ENCODE measurements around the gene ERCC6. TPM values are rescaled to one million over a fixed set of nuclear protein-coding genes. Genes with fewer than 3 reads are reported as not detected.

The ERCC6 gene
- total and polyA plus RNA-seq, 2 experiments from 2014 or later = 50.8 to 69.2 TPM

DNA sequence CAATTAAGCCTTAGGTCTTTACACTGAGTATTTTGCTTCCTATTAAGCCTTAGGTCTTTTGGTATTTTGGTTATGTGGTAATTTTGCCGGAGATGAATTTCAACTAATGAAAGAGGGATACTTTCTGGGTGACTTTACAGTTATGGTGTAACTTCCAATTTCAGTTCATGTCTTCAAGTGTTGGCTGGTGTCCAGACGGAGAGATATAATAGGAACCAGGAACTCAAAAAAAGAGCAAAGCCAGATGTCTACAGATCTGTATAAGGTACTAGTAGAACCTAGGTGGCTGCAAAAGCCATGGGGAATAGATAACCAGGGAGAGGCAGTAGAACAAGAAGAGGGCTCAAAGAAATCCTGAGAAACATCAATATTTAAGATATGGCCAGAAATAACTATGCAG, 12.3 kb downstream of the ERCC6 start:
- Histone ChIP-seq H3K4me1 (ENCODE audit: insufficient read depth) (peaks cover 40% of the 10 kb centered on the region), H3K36me3 (ENCODE audit: low read depth) (peaks cover 93% of the 10 kb centered on the region), H3K79me2 (ENCODE audit: insufficient read depth) (peaks cover 99% of the 10 kb centered on the region), H3F3A (ENCODE audit: insufficient read depth) (peaks cover 31% of the 10 kb centered on the region), H3K9me3 (ENCODE audit: low read depth) (no peaks in the 10 kb centered on the region), H3K9ac (no peak overlapping the region), H3K27ac (peak overlapping the region; percentile 64), H3K9me2 (ENCODE audit: insufficient read depth) (no peaks in the 10 kb centered on the region), H3K27me3 (replicated peaks; ENCODE audit: insufficient read depth) (no peaks in the 10 kb centered on the region), H2AFZ (no peak overlapping the region), H4K20me1 (ENCODE audit: insufficient read depth) (0 out of 2 replicates have a peak, but pooled peaks cover 3% of the 10 kb centered on the region), H3K4me3 (no peak overlapping the region), H3K4me2 (ENCODE audit: unreplicated experiment) (peak overlapping the region; percentile 21)
- WGBS, 2 experiments (ENCODE audit: low coverage in 1 of 2, low lambda C conversion rate in 2 of 2, missing lambda C conversion rate in 2 of 2) = 6 to 11% methylated on average over 2 of the region's 2 CpGs
- no peak for TF ChIP-seq EZH2phosphoT487 (IDR thresholded peaks at IDR 0.05; ENCODE audit: insufficient read depth, low read depth)
- TF ChIP-seq EZH2 (IDR thresholded peaks at IDR 0.05; ENCODE audit: insufficient read depth, poor library complexity, severe bottlenecking) = no peak
- in situ Hi-C loops (cut with MboI) = no loop called here
- peak; percentile 87 for DNase-seq

GRCh38 chr10:49524496-49524895, 14.4 kb downstream of the ERCC6 start:
- Histone ChIP-seq H3K9ac (no peak overlapping the region), H3K4me2 (ENCODE audit: unreplicated experiment) (no peak overlapping the region), H3K4me1 (ENCODE audit: insufficient read depth) (peaks cover 36% of the 10 kb centered on the region), H4K20me1 (ENCODE audit: insufficient read depth) (0 out of 2 replicates have a peak, but pooled peaks cover 3% of the 10 kb centered on the region), H2AFZ (no peak overlapping the region), H3K9me2 (ENCODE audit: insufficient read depth) (no peaks in the 10 kb centered on the region), H3K36me3 (ENCODE audit: low read depth) (peaks cover 91% of the 10 kb centered on the region), H3K9me3 (ENCODE audit: low read depth) (no peaks in the 10 kb centered on the region), H3K79me2 (ENCODE audit: insufficient read depth) (peaks cover 99% of the 10 kb centered on the region), H3K27ac (no peak overlapping the region), H3K27me3 (replicated peaks; ENCODE audit: insufficient read depth) (no peaks in the 10 kb centered on the region), H3K4me3 (no peak overlapping the region), H3F3A (ENCODE audit: insufficient read depth) (peaks cover 31% of the 10 kb centered on the region)
- 96 to 99% methylated on average over 7 of the region's 7 CpGs for WGBS, 2 experiments (ENCODE audit: low coverage in 1 of 2, low lambda C conversion rate in 2 of 2, missing lambda C conversion rate in 2 of 2)
- DNase-seq = no peak
- no peak for TF ChIP-seq EZH2phosphoT487 (IDR thresholded peaks at IDR 0.05; ENCODE audit: insufficient read depth, low read depth)
- TF ChIP-seq EZH2 (IDR thresholded peaks at IDR 0.05; ENCODE audit: insufficient read depth, poor library complexity, severe bottlenecking) = no peak
- in situ Hi-C loops (cut with MboI) = no loop called here

GRCh38 chr10:49523301-49523700, 15.6 kb downstream of the ERCC6 start:
- in situ Hi-C loops (cut with MboI) = no loop called here
- peaks cover 36% of the 10 kb centered on the region for H3F3A ChIP-seq (ENCODE audit: insufficient read depth)
- no peak overlapping the region for H3K4me3 ChIP-seq
- H3K27me3 ChIP-seq (replicated peaks; ENCODE audit: insufficient read depth) = no peaks in the 10 kb centered on the region
- H4K20me1 ChIP-seq (ENCODE audit: insufficient read depth) = peaks cover 10% of the 10 kb centered on the region; the same call in 1 of the 2 replicates
- H2AFZ ChIP-seq = no peak overlapping the region
- WGBS, 2 experiments (ENCODE audit: low coverage in 1 of 2, low lambda C conversion rate in 2 of 2, missing lambda C conversion rate in 2 of 2) = 15 to 25% methylated on average over 1 of the region's 1 CpG
- no peak overlapping the region for H3K9ac ChIP-seq
- H3K79me2 ChIP-seq (ENCODE audit: insufficient read depth) = peaks cover 99% of the 10 kb centered on the region
- peaks cover 46% of the 10 kb centered on the region for H3K4me1 ChIP-seq (ENCODE audit: insufficient read depth)
- no peak overlapping the region for H3K27ac ChIP-seq
- no peak for DNase-seq
- no peak for TF ChIP-seq EZH2phosphoT487 (IDR thresholded peaks at IDR 0.05; ENCODE audit: insufficient read depth, low read depth)
- no peak for TF ChIP-seq EZH2 (IDR thresholded peaks at IDR 0.05; ENCODE audit: insufficient read depth, poor library complexity, severe bottlenecking)
- H3K36me3 ChIP-seq (ENCODE audit: low read depth) = peaks cover 82% of the 10 kb centered on the region
- no peak overlapping the region for H3K4me2 ChIP-seq (ENCODE audit: unreplicated experiment)
- no peaks in the 10 kb centered on the region for H3K9me3 ChIP-seq (ENCODE audit: low read depth)
- no peaks in the 10 kb centered on the region for H3K9me2 ChIP-seq (ENCODE audit: insufficient read depth)

DNA sequence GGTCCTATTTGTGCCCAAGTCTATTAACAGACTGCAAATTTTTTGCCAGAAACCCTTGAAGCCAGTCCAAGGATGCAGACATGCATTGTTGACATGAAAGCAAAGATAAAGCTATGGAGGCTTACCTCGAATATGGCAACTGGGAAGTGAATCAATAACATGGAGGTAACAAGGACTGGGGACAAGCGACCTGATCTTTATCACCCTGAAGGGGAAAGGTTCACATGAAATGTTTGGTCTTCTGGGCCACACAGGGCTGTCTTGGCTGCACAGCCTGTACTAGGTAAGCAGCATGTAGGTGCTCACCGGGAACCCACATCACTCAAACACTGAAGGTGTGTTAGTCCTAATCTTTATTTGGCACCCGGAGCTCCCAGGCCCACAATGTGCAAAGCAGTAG, 17.9 kb downstream of the ERCC6 start:
- WGBS, 2 experiments (ENCODE audit: low coverage in 1 of 2, low lambda C conversion rate in 2 of 2, missing lambda C conversion rate in 2 of 2) = 79 to 80% methylated on average over 4 of the region's 4 CpGs
- no peak for DNase-seq
- Histone ChIP-seq H3K4me2 (ENCODE audit: unreplicated experiment) (no peak overlapping the region), H3K4me1 (ENCODE audit: insufficient read depth) (peaks cover 29% of the 10 kb centered on the region), H3F3A (ENCODE audit: insufficient read depth) (peaks cover 27% of the 10 kb centered on the region), H3K36me3 (ENCODE audit: low read depth) (peaks cover 79% of the 10 kb centered on the region), H3K27ac (no peak overlapping the region), H2AFZ (no peak overlapping the region), H3K9me3 (ENCODE audit: low read depth) (no peaks in the 10 kb centered on the region), H3K9ac (no peak overlapping the region), H4K20me1 (ENCODE audit: insufficient read depth) (peaks cover 10% of the 10 kb centered on the region; the same call in 1 of the 2 replicates), H3K9me2 (ENCODE audit: insufficient read depth) (no peaks in the 10 kb centered on the region), H3K4me3 (no peak overlapping the region), H3K27me3 (replicated peaks; ENCODE audit: insufficient read depth) (no peaks in the 10 kb centered on the region), H3K79me2 (ENCODE audit: insufficient read depth) (peaks cover 99% of the 10 kb centered on the region)
- no peak for TF ChIP-seq EZH2phosphoT487 (IDR thresholded peaks at IDR 0.05; ENCODE audit: insufficient read depth, low read depth)
- TF ChIP-seq EZH2 (IDR thresholded peaks at IDR 0.05; ENCODE audit: insufficient read depth, poor library complexity, severe bottlenecking) = no peak
- in situ Hi-C loops (cut with MboI) = no loop called here

Measured in GM23248 (cell line).